ENCODE results near the gene GPC6. TPM values are rescaled to one million over a fixed set of nuclear protein-coding genes. Genes with fewer than 3 reads are reported as not detected.
A peak's percentile ranks its signal among the peaks of the same experiment; 100 is the strongest.

The GPC6 gene
- total RNA-seq, 1 donor, result 77.8 TPM

GRCh38 chr13:94270556-94270955, 1043.9 kb downstream of the GPC6 start:
- Histone ChIP-seq H2AFZ (ENCODE audit: low read length) (no peak overlapping the region), H3K79me2 (ENCODE audit: insufficient read depth, low read length) (no peaks in the 10 kb centered on the region), H3K4me1 (ENCODE audit: insufficient read depth, low read length) (peaks cover 3% of the 10 kb centered on the region), H3K27ac (ENCODE audit: low read depth, low read length) (no peak overlapping the region), H3K4me3 (ENCODE audit: insufficient read depth, low read length) (no peak overlapping the region), H4K20me1 (ENCODE audit: insufficient read depth, low read length) (no peaks in the 10 kb centered on the region), H3K9me3 (ENCODE audit: low read depth, low read length) (no peaks in the 10 kb centered on the region), H3K4me2 (ENCODE audit: insufficient read depth, low read length) (no peak overlapping the region), H3K27me3 (ENCODE audit: insufficient read depth, low read length) (no peaks in the 10 kb centered on the region), H3K36me3 (ENCODE audit: insufficient read depth, low read length) (no peaks in the 10 kb centered on the region)
- DNase-seq (ENCODE audit: insufficient read length, low spot score, missing footprints), result no peak
- no peak for TF ChIP-seq CTCF (IDR thresholded peaks at IDR 0.05; ENCODE audit: extremely low read depth, low read depth, low read length)

GRCh38 chr13:94272038-94272437, 1045.4 kb downstream of the GPC6 start:
- TF ChIP-seq CTCF (IDR thresholded peaks at IDR 0.05; ENCODE audit: extremely low read depth, low read depth, low read length), result no peak
- Histone ChIP-seq H3K27me3 (ENCODE audit: insufficient read depth, low read length) (no peaks in the 10 kb centered on the region), H3K27ac (ENCODE audit: low read depth, low read length) (no peak overlapping the region), H3K4me1 (ENCODE audit: insufficient read depth, low read length) (peaks cover 3% of the 10 kb centered on the region), H3K4me2 (ENCODE audit: insufficient read depth, low read length) (no peak overlapping the region), H4K20me1 (ENCODE audit: insufficient read depth, low read length) (no peaks in the 10 kb centered on the region), H3K36me3 (ENCODE audit: insufficient read depth, low read length) (no peaks in the 10 kb centered on the region), H2AFZ (ENCODE audit: low read length) (no peak overlapping the region), H3K4me3 (ENCODE audit: insufficient read depth, low read length) (no peak overlapping the region), H3K79me2 (ENCODE audit: insufficient read depth, low read length) (no peaks in the 10 kb centered on the region), H3K9me3 (ENCODE audit: low read depth, low read length) (no peaks in the 10 kb centered on the region)
- peak; percentile 75 for DNase-seq (ENCODE audit: insufficient read length, low spot score, missing footprints)

- H4K20me1 ChIP-seq (ENCODE audit: insufficient read depth, low read length), result no peaks in the 10 kb centered on the region
- H3K27ac ChIP-seq (ENCODE audit: low read depth, low read length), result no peak overlapping the region
- H3K4me3 ChIP-seq (ENCODE audit: insufficient read depth, low read length), result no peak overlapping the region
- no peaks in the 10 kb centered on the region for H3K9me3 ChIP-seq (ENCODE audit: low read depth, low read length)
- no peaks in the 10 kb centered on the region for H3K79me2 ChIP-seq (ENCODE audit: insufficient read depth, low read length)
- TF ChIP-seq CTCF (IDR thresholded peaks at IDR 0.05; ENCODE audit: extremely low read depth, low read depth, low read length), result no peak
- no peaks in the 10 kb centered on the region for H3K4me1 ChIP-seq (ENCODE audit: insufficient read depth, low read length)
- H3K36me3 ChIP-seq (ENCODE audit: insufficient read depth, low read length), result no peaks in the 10 kb centered on the region
- H2AFZ ChIP-seq (ENCODE audit: low read length), result no peak overlapping the region
- no peak overlapping the region for H3K4me2 ChIP-seq (ENCODE audit: insufficient read depth, low read length)
- no peaks in the 10 kb centered on the region for H3K27me3 ChIP-seq (ENCODE audit: insufficient read depth, low read length)
- no peak for DNase-seq (ENCODE audit: insufficient read length, low spot score, missing footprints)
Measured at GRCh38 chr13:94280349-94280748, 1053.7 kb downstream of the GPC6 start.

GRCh38 chr13:94280845-94281244, 1054.2 kb downstream of the GPC6 start:
- Histone ChIP-seq H3K27ac (ENCODE audit: low read depth, low read length) (no peak overlapping the region), H3K27me3 (ENCODE audit: insufficient read depth, low read length) (no peaks in the 10 kb centered on the region), H3K9me3 (ENCODE audit: low read depth, low read length) (no peaks in the 10 kb centered on the region), H3K4me2 (ENCODE audit: insufficient read depth, low read length) (no peak overlapping the region), H2AFZ (ENCODE audit: low read length) (no peak overlapping the region), H4K20me1 (ENCODE audit: insufficient read depth, low read length) (no peaks in the 10 kb centered on the region), H3K36me3 (ENCODE audit: insufficient read depth, low read length) (no peaks in the 10 kb centered on the region), H3K4me1 (ENCODE audit: insufficient read depth, low read length) (no peaks in the 10 kb centered on the region), H3K4me3 (ENCODE audit: insufficient read depth, low read length) (no peak overlapping the region), H3K79me2 (ENCODE audit: insufficient read depth, low read length) (no peaks in the 10 kb centered on the region)
- no peak for DNase-seq (ENCODE audit: insufficient read length, low spot score, missing footprints)
- no peak for TF ChIP-seq CTCF (IDR thresholded peaks at IDR 0.05; ENCODE audit: extremely low read depth, low read depth, low read length)

Data from osteoblast (primary cell).